ENCODE results near the gene ATP10A.

ATP10A gene

DNA sequence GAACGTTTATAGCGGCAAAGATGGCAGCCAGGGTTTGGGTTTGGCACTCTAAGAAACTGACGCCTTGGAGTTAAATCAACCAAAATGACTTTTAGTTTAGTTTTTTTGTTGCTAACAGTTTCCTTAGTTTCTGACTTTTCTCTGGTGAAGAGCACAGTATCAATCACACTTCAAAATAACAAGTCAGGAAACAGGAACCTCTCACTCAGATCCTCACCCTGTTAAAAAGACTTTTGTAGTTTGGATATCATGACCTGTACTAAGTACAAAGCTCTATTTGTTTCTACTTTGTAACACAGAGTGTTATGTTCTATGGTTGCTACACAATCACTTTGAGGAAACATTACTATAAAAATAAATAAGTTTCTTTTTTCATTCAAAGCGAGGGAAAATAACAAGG is 51.1 kb downstream of the ATP10A start:
- no peak for DNase-seq (ENCODE audit: low spot score)

DNA sequence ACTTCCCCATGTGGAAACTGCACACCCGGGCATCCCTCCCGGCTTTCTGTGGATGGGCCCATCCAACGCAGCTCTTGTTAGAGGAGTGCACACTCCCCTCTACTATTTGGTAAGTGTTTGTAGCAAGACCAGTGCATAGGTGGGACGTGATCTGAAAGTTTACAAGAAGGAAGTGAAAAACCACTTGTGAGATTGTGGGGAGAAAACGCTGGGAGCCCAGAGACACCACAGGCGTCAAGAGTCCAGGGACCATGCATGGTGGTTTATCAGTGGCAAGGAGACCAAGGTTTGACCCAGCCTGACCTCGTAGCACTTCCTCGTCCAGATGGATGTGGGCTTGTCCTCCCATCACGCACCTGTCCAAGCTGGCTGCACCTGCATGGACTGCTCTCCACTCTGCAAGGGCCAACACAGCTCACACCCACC is 51.6 kb downstream of the ATP10A start:
- DNase-seq (ENCODE audit: low spot score), result no peak

DNA sequence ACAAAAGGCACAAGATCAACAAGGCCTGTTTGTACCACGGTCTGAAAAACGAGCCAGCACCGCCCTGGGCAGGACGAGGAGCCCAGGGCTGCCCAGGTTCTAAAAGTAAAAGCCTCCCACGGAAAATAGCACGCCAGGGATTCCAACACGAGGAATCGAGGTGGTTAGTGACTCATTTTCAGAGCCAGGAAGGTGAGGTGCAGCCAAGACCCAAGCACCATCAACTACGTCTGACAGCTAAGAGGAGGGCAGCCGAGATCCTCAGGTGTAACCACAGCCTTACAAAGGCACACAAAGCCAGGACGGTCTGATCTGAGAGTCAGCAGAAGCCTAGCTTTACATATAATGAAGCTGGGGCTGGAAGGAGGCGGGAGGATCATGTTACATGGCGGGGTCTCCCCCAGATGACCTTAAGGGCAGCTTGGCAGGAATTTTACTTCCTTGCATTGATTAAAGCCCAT is 52.5 kb downstream of the ATP10A start:
- peak; percentile 59 for DNase-seq (ENCODE audit: low spot score)

DNA sequence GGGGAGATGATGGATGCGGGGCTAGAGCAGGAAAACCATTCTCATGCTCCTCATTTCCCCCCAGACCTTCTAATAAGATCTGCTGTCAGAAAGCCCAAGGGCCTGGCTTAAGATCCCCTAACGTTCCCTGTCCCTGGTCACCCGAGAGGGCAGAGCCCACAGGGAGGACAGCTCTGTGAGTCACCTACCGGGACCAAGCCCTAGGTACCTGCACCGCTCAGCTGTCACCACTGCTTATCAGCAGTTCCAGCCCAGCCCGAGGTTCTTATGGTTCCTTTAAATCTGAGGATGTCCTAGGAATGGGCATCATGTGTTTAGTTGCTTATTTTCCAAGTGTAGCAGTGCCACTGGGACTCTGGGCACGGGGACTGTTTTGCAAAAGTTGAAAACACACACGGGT is 53.0 kb downstream of the ATP10A start:
- no peak for DNase-seq (ENCODE audit: low spot score)

DNA sequence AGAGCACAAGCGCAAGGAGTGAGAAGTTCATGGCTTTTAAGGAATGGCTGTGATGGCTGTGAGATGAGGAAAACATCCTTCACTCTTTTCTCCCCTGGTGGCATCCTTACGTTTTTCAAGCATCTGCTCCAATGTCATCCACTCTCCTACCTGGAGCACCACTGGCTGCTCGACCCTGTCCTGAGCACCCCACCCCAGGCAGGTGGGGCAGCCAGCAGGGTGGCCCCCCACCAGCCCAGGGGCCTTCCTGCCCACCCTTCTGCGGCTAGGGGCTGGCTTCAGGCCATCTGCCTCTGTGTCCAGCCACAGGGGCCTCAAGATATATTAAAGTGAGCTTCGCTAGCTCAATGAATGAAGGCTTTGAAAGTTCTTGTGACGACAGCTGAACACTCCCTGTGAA is 56.1 kb downstream of the ATP10A start:
- no peak for DNase-seq (ENCODE audit: low spot score)

DNA sequence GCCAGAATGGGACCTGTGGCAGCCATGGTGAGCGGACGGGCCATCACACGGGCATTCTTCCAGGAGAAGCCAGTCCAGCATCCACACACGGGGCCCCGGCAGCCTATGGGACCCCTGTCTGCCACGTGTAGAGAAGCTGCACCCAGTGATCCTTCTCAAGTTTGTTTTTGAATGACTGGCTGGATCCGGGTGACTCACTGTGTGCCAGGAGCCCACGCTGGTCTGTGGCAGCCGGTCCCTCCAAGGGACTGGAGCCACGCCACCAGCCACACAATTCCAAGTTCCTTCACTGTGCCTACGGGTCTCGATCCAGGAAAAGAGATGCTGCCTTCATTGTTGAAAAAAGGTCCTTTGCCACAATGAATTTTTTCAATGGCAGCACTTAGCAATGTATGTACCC is 58.1 kb downstream of the ATP10A start:
- DNase-seq (ENCODE audit: low spot score), result no peak

DNA sequence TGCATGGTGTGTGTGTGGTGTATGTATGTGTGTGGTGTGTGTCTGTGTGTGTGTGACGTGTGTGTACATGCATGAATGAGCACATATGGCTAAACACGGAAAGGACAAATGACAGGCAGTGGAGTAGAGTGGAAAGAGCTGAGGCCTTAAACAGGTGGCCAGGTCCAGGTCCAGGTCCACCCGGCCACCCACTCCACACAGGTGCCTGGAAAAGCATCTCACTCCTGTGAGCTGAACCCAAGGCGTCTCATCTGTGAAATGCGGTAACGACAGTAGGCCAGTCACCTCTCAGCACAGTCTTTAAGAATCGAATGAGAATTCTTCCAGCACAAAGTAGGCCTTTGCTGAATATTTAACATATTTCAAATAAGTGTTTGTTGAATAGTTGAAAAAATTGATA is 58.7 kb downstream of the ATP10A start:
- no peak for DNase-seq (ENCODE audit: low spot score)

DNA sequence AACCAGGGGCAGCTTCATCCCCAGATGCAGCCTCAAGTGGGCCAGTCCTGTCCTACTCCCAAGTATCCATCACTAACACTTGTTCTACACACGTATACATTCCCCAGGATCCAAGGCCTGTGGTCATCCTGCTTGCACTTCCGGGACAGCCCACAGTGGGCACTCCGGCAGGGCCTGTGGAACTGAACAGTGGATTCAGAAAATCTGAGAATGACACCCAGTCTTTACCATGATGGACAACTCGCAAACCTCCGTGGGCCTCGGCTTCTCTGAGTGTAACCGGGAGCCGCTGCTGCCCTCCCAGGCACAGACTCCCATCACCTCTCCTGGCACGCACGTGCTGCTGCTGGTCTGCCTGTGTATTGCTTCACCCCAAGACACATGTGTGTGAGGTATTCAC is 59.6 kb downstream of the ATP10A start:
- DNase-seq (ENCODE audit: low spot score), result no peak

DNA sequence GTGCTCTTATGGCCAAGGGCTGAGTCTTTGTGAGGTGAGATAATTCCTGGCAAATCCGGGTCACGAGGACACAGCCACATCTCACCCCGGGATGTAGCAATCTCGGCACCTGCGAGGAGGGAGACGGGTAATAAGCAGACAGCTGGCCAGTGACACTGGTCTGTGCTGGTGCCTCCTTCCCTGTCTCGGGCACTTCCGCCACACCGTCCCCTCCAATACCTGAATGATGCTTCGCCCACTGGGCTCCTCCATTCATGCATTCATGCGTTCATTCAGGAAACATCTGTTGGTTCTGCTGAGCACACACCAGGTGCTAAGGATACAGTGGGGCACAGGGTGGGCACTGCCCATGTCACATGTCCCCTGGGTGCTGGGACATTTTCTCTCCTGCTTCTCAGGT is 60.1 kb downstream of the ATP10A start:
- no peak for DNase-seq (ENCODE audit: low spot score)

DNA sequence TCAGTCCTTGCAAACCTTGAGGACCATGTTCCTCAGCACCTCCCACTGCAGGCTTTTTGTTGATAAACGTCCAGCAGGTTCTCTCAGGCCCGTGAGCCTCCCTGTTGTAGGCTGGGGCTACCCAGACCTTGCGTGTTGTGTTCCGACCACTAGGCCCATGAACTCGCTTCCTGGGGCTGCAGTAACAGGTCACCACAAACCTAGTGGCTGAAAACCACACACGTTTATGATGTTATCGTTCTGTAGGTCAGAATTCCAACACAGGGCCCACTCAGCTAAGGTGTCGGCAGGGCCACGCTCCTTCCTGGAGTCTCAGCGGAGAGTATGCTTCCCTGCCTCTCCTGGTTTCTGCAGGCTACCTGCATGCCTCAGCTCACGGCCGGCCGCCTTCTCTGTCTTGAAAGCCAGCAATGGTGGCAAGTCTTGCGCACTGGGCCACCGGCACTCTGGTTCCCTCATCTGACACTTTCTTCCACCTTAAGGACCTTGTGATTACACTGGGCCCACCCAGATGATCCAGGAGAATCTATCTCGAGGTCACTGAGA is 60.8 kb downstream of the ATP10A start:
- no peak for DNase-seq (ENCODE audit: low spot score)

DNA sequence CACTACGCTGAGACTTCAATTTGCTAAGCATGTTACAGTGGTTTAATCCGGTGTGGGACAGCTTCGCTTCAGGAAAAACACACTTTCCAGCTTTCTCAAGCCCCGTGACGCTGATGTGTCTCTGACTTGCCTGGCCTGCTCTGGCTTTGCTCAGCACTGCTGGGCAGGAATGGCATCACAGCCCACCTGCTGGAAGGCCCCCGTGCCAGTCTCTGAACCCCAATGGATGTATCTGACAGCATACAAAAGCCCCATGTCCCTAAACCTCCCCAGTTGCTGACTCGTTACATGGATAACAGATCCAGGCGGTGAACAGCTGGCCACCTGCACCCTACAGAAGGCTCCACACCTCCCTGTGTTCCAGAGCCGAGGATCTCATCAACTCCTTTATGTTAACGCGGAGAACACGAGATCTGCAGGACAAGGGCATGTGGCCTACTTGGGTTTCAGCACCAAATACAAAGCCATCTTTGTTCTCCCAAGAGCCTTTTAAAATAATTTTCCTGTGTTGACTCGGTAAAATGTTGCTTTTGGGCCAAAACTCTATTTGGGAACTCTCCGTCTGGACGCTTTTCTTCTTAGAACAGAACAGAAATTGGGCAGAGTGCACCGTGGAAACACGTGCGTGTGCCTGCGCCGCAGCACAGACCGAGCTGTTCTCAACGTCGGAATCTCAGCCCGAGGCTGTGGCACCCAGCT is 61.4 kb downstream of the ATP10A start:
- no peak for DNase-seq (ENCODE audit: low spot score)

DNA sequence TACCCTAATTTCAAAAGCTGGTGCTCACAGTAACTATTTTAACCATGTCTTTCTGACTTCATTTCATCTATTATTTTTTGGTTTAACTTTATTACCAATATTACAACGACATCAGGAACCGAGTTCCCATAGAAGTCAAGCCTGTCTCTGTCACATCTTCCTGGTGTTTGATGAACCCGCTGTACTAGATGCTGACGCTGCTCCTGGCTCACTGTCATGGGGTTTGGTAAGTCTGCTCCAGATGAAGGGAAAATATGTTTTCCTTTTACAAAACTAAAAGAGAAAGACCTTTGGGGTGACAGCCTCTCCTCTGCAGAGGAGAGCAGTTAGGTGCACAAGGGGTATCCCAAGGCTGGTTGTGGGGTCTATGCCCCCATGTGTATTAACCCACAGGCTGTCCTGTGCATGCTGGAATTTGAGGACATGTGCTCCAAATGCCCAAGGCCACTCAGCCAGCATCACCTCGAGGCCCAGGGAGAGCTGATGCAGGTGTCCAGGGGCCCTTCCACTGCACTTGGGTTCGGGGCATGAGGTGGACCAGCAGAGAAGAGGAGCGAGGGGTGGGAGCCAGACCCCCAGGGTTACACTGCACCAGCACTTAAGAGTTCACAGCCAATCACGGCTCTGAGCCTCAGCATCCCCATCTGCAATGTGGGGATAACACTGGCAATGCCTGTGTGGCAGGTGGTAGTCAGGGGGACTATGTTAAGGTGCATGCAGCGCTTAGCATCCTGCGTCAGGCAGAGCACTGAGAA is 62.2 kb downstream of the ATP10A start:
- no peak for DNase-seq (ENCODE audit: low spot score)

DNA sequence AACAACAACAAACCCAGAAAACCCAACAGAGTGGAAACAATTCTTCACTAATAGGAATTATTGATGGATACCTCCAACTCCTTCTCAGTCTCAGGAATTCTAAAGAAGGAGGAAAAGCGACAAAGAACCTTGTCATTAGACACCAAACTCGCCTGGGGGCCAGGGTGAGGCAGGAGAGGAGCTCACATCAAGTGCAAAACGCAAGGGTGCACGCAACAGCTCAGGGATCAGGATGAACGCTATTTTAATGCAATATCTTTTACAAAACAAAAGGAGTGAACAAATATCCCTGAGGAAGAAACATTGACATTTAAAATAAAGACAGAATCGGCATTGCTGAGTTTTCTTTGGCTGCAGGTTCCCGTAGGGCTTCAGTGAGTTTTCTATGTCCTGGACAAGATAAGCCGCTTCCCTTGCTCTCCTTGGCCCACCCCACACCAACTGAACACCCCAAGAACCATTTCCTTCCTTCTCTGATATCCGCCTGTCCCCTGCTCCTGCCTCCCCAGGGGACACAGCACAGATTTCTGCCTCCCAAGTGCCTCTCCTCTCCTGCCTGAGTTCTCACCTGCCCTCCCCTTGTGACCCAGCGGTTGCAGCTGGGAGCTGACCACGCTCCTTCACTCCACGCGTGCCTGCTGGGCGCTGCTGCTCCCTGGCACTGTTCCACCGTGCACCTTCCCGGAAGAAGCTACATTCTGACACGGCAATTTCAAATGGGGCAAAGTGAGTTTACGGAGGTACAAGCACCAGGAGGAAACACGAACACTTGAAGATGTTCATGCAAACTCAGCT is 63.0 kb downstream of the ATP10A start:
- DNase-seq (ENCODE audit: low spot score), result no peak

DNA sequence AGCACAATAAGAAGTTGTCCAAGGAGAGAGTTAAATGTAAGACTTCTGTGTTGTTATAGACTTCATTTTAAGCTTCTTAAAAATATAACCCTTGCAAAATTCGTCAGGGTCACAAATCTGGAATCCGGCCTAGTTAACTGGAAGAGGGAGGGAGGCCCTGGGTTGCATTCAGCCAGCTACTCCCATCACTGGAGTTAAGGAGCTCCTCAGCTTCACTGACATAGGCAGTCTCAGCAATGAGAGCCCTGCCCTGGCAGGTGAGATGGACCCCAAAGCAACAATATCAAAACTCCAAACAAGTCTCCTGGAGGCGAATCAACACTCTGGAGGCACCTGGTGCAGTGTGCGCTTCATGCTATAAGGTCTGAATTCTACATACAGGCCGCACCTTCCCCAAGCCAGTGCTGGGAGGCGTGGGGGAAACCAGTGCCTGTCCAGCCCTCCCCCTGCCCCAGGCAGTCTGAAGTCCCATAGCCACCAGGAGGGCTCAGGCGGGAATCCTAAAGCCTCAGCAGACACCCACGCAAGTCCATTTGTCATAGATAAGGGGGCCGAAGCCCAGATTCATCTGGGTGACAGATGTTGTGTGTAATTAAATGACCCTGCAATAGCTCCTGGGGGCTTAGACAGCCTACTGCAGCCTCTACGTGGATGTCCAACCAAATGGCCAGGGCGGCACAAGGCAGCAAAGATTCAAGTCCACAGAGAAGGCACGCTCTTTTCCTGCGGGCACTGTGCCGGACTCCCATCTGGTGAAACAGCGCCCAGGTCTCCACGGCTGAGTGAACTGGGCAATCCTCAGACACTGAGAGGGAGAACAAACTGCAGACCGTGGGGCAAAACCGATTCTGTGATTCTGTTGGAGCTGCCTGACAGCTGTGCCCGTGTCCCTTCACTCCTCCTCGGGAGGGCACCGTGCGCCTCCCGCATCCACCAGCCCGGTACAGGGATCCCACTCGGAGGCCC is 64.9 kb downstream of the ATP10A start:
- DNase-seq (ENCODE audit: low spot score), result no peak

DNA sequence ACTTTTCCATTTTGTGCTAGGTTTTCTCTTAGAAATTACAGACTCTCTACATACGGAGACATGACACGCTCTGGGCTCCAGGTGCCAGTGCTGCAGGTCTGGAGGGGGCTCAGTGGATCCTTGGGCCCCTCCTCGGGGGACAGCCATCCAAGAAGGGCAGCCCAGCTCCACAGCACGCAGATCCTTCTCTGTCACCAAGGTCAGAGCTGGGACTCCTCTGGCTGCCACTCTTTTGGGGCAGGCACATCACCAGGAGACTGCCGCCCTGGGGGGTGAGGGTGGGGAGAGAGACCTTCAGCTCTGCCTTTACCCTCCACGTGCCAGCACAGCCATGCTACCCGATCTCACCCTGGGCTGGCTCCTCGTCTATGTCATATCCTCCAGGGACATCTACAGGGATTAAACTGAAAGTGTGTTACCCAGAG is 65.6 kb downstream of the ATP10A start:
- no peak for DNase-seq (ENCODE audit: low spot score)

DNA sequence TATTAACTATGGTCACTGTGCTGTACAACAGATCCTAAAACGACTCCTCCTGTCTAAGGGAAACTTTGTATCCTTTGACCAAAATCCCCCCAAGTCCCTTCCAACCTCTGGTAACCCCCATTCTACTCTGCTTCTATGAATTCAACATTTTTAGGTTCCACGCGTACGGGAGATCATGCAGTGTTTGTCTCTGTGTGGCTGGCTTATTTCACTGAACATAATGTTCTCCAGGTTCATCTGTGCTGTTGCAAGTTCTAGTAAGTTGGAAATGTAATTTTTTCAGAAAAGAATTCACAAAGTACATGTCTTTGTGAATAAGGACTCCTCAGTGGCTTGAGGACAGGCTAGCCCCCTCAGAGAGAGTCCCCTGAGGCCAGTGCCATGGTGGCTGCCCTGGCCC is 66.1 kb downstream of the ATP10A start:
- no peak for DNase-seq (ENCODE audit: low spot score)

DNA sequence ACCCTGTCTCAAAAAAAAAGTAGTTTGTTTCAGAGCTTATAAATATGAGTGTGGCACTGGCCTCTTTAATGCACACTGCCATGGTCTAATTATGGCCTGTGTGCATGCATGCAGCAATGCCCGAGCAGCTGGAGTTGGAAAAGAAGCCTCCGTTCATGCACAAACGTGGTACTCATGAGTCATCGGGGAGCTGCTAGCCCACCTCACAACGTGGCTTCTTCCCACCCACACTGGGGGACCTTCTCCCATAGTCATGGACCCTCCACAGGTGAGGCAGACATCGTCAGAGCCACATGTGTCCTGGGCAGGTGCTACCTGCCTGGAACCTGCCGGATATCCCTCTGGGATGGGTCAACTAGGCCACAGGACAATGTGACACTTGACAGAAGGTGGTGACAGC is 66.7 kb downstream of the ATP10A start:
- no peak for DNase-seq (ENCODE audit: low spot score)

DNA sequence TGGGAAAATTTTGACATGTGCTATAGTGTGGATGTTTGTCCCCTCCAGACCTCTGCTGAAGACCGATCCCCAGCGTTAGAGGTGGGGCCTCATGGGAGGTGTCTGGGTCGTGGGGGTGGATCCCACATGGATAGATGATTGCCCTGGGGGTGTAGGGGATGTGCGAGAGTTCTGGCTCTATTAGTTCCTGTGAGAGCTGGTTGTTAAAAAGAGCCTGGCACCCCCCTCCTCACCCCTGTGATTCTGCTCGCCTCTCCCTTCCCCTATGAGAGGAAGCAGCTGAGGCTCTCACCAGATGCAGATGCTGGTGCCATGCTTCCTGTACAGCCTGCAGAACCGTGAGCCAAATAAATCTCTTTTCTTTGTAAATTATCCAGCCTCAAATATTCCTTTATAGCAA is 67.4 kb downstream of the ATP10A start:
- no peak for DNase-seq (ENCODE audit: low spot score)

DNA sequence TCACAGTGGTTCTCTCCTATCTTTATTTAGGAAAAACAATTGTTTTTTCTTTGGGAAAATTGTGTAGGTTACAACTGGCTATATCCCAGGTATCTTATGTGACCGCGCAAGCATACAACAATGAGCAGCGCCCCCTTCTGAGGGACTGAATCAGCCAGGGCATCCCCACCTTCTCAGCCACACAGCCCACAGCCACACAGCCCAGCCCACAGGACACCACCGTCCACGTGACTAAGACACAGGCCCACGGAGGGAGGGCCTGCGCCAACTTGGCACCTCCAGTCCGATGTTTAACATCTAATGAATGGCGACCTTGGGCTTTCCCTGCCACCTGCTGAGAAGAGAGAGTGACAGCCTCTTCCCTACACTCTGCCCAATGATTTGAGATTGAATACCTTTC is 68.1 kb downstream of the ATP10A start:
- DNase-seq (ENCODE audit: low spot score), result no peak

DNA sequence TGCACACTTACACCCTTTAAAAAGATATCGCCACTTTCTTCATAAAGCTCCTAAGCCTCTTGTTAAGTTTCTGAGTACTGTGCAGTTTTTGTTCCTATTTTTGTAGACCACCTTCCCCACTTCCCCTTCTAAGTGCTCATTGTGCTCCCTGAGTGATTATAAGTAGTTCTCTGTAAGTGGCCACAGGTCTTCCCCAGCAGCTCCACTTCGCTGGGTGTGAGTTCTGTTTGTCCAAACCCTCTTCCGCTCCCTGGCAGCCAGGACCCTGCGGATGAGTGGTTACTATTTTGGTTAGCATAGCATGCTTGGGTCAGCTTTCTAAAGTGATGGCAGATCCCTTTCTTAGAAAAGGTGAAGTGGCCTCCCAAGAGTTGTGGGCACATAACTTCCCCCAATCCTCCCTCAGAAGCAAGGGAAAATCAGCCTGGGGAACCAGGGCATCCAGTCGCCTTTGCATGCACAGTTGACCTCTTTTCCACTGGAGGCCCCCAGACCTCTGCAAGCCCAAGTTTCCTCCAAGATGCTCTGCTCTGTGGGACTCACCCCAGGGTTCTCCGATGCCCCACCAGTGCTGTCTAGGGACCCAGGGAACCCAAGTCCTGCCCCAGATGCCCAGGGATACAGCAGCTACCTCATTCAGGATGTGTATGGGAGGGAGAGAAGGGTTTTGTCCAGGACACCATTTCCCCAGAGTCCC is 69.6 kb downstream of the ATP10A start:
- peak; percentile 30 for DNase-seq (ENCODE audit: low spot score)

DNA sequence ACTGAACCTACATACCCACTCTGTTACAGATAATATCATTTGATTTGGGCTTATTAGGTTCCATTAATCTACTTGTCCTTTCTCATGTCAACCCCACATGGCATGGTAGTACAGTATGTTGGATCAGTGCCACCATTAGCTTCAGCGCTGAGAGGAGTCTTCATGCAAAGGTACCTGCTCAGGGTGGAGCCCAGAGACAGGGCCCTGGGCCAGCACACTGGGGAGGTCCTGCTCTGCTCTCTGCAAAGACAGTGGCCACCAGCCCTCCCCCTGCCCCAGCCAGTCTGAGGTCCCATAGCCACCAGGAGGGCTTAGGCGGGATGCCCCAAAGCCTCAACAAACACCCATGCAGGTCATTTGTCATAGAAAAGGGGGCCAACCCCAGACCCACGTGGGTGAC is 71.0 kb downstream of the ATP10A start:
- DNase-seq (ENCODE audit: low spot score), result no peak

Data from ecto neural progenitor cell (in vitro differentiated cells).